Gastrocnemius medialis (tissue), 4 donors: Measurements from ENCODE around the gene ADAMTS2.

Experiments
- POLR2A ChIP-seq, 2 donors: fragments of 450-650 bp; IDR thresholded peaks; one replicate each; pipeline ENCODE4 v1.6.1; 2017; ENCODE audit warnings: antibody characterized with exemption in 2 of 2, mild to moderate bottlenecking in 2 of 2, moderate library complexity in 2 of 2
- TF ChIP-seq, protein P1 (sequence below), 5 experiments: fragments of 450-650 bp in 3 of 5; fragments of 200-600 bp in 2 of 5; sonication (generic) in 2 of 5; IDR thresholded peaks in 4 of 5; conservative IDR thresholded peaks in 1 of 5; 1 replicate in 4 of 5; 2 replicates in 1 of 5; pipeline ENCODE4 v1.5.1; 2016 to 2019; ENCODE audit warnings: antibody characterized with exemption in 5 of 5, mild to moderate bottlenecking in 3 of 5, moderate library complexity in 3 of 5

DNA sequence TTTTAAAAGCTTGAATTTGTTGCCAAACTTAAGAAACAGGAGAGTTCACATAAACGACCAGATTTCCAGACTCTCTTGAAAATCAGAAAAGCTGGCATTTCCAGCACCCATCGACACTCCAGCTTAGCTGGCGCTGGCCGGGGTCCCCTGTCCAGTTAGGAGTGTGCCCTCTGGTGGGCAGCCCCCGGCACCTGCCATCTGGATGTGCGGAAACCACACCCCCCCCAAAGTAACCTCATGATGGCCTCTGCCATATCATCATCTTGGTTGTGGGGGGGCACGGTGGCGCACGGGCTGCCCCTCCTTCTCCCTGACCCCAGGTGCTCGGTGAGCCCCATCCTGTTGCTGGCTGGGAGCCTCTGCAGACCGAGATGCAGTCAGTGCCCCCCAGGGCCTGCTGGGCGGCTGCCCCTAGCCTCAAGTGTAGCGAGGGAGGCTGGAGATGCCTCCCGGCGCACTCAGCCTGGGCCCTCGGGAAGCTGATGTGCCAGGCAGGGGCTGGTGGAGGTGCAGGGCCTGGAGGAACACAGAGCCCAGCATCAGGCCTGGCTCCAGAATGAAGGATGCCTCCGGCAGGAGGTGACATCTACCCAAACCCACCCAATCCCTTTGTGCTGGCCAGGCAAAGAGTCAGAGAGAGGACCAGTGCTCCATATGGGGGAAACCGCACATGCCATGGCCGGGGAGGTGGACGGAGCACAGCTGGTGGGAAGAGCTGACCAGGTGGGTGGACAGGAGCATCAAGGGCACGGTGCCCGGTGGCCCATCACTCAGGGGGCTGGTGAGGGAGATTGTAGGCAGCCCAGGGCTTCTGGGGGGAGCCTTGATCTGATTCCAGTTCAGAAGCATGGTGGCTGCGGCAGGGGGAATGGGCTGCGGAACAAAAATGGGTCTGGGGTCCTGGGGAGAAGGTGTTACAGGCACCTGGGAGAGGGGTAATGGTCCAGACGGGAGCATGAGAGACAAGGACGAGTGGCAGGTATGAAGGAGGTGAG lies 70.6 kb downstream of the ADAMTS2 start:
- TF ChIP-seq POLR2A (IDR thresholded peaks at IDR 0.05) = no peak
- TF ChIP-seq, protein P1, sequence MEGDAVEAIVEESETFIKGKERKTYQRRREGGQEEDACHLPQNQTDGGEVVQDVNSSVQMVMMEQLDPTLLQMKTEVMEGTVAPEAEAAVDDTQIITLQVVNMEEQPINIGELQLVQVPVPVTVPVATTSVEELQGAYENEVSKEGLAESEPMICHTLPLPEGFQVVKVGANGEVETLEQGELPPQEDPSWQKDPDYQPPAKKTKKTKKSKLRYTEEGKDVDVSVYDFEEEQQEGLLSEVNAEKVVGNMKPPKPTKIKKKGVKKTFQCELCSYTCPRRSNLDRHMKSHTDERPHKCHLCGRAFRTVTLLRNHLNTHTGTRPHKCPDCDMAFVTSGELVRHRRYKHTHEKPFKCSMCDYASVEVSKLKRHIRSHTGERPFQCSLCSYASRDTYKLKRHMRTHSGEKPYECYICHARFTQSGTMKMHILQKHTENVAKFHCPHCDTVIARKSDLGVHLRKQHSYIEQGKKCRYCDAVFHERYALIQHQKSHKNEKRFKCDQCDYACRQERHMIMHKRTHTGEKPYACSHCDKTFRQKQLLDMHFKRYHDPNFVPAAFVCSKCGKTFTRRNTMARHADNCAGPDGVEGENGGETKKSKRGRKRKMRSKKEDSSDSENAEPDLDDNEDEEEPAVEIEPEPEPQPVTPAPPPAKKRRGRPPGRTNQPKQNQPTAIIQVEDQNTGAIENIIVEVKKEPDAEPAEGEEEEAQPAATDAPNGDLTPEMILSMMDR (IDR thresholded peaks at IDR 0.05 in 4 of 5, conservative IDR thresholded peaks at IDR 0.05 in 1 of 5) = no peak
